Suprapubic skin (tissue), 4 donors: ENCODE measurements around the gene KCNH8. TPM values are rescaled to one million over a fixed set of nuclear protein-coding genes. Genes with fewer than 3 reads are reported as not detected.

Experiments used
- DNase-seq, 2 donors: peaks; one replicate each; pipeline ENCODE4 v3.0.0-alpha.2; 2019; ENCODE audit warnings: low spot score in 2 of 2
- H3K27ac ChIP-seq: fragments of 200-600 bp; sonication (generic); one replicate; pipeline ENCODE4 v1.5.1; 2019
- H3K27me3 ChIP-seq: fragments of 200-600 bp; sonication (generic); one replicate; pipeline ENCODE4 v1.5.1; 2019
- H3K36me3 ChIP-seq: fragments of 200-600 bp; sonication (generic); one replicate; pipeline ENCODE4 v1.5.1; 2019
- H3K4me1 ChIP-seq: fragments of 200-600 bp; sonication (generic); one replicate; pipeline ENCODE4 v1.5.1; 2019
- H3K4me3 ChIP-seq: fragments of 200-600 bp; sonication (generic); one replicate; pipeline ENCODE4 v1.5.1; 2019; ENCODE audit warnings: mild to moderate bottlenecking
- H3K9me3 ChIP-seq: fragments of 200-600 bp; sonication (generic); one replicate; pipeline ENCODE4 v1.5.1; 2019
- EP300 ChIP-seq: sonication (generic); formaldehyde crosslinking; IDR thresholded peaks from one replicate; pipeline ENCODE4 v1.6.1; 2017; ENCODE audit warnings: antibody characterized with exemption
- POLR2A ChIP-seq, 2 donors: fragments of 450-650 bp; IDR thresholded peaks; one replicate each; pipeline ENCODE4 v1.6.1; 2017; ENCODE audit warnings: antibody characterized with exemption in 2 of 2, mild to moderate bottlenecking in 2 of 2, moderate library complexity in 2 of 2
- POLR2AphosphoS5 ChIP-seq, 3 donors: sonication (generic); formaldehyde crosslinking; IDR thresholded peaks; one replicate each; pipeline ENCODE4 v1.6.1; 2017; ENCODE audit warnings: antibody characterized with exemption in 3 of 3
- WGBS: methylation state at CpG from one replicate; pipeline ENCODE4 v1.1.5; 2018; 5-methylcytosine and 5-hydroxymethylcytosine counted together
- total RNA-seq, 4 donors: library from RNA; depleted of rRNA; stranded (reverse); fragments of >200 nt; gene quantifications; one replicate each; pipeline ENCODE4 v1.1.0, GENCODE V29; 2016
- TF ChIP-seq, protein P1 (sequence below), 2 donors: fragments of 200-600 bp in 1 of 2; fragments of 450-650 bp in 1 of 2; sonication (generic) in 1 of 2; IDR thresholded peaks; one replicate each; pipeline ENCODE4 v1.5.1; 2016 to 2019; ENCODE audit warnings: antibody characterized with exemption in 2 of 2, mild to moderate bottlenecking in 1 of 2, moderate library complexity in 1 of 2

KCNH8 gene
- total RNA-seq, 4 donors from 2014 or later: 0.40 to 1.6 (median 0.58) TPM

DNA sequence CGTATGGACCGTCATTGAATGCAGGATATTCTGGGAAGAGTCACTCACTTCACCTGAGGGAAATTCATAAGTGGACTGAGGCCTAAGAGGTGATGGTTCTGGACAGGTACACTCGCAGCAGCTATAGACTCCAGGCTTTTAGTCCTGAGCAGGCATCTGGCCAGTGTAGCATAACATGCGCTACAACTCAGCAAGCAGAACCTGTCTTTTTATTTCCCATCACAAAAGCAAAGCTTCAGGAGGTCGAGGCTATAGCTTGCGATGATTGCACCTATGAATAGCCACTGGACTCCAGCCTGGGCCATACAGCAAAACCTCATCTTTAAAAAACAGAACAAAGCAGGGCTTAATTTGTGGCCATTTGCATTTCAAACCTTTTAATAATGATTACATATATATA, 185.8 kb downstream of the KCNH8 start:
- no peaks in the 10 kb centered on the region for H3K4me1 ChIP-seq
- H3K27ac ChIP-seq: no peak overlapping the region
- no peak for TF ChIP-seq POLR2A (IDR thresholded peaks at IDR 0.05)
- TF ChIP-seq POLR2AphosphoS5 (IDR thresholded peaks at IDR 0.05): no peak
- TF ChIP-seq, protein P1, sequence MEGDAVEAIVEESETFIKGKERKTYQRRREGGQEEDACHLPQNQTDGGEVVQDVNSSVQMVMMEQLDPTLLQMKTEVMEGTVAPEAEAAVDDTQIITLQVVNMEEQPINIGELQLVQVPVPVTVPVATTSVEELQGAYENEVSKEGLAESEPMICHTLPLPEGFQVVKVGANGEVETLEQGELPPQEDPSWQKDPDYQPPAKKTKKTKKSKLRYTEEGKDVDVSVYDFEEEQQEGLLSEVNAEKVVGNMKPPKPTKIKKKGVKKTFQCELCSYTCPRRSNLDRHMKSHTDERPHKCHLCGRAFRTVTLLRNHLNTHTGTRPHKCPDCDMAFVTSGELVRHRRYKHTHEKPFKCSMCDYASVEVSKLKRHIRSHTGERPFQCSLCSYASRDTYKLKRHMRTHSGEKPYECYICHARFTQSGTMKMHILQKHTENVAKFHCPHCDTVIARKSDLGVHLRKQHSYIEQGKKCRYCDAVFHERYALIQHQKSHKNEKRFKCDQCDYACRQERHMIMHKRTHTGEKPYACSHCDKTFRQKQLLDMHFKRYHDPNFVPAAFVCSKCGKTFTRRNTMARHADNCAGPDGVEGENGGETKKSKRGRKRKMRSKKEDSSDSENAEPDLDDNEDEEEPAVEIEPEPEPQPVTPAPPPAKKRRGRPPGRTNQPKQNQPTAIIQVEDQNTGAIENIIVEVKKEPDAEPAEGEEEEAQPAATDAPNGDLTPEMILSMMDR (IDR thresholded peaks at IDR 0.05): no peak
- no peak for TF ChIP-seq EP300
- 70% methylated on average over 6 of the region's 6 CpGs for WGBS
- no peaks in the 10 kb centered on the region for H3K36me3 ChIP-seq
- no peak overlapping the region for H3K4me3 ChIP-seq
- no peaks in the 10 kb centered on the region for H3K27me3 ChIP-seq
- H3K9me3 ChIP-seq: no peaks in the 10 kb centered on the region
- DNase-seq: no peak

DNA sequence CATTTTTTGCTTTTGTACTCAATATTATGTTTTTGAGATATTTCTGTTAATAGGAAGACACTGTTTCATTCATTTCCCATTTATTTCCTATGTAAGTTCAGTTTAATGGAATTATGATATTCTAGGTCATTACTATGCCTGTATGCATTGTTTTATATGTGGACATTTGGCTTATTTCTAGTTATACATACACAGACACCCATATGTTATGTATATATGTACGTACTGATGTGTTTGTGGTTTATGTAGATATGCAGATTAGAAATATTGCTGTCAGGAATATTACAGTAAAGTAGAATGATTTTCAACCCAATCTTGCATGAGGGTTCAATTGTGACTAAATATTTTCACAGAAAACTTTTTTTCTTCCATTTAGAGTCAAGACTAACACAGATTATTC, 190.5 kb downstream of the KCNH8 start:
- 76% methylated on average over 1 of the region's 1 CpG for WGBS
- no peak for DNase-seq
- TF ChIP-seq, protein P1 (IDR thresholded peaks at IDR 0.05): no peak
- no peak for TF ChIP-seq POLR2AphosphoS5 (IDR thresholded peaks at IDR 0.05)
- no peak for TF ChIP-seq POLR2A (IDR thresholded peaks at IDR 0.05)
- TF ChIP-seq EP300: no peak
- Histone ChIP-seq H3K9me3 (no peaks in the 10 kb centered on the region), H3K36me3 (no peaks in the 10 kb centered on the region), H3K4me3 (no peak overlapping the region), H3K27ac (no peak overlapping the region), H3K27me3 (no peaks in the 10 kb centered on the region), H3K4me1 (no peaks in the 10 kb centered on the region)

DNA sequence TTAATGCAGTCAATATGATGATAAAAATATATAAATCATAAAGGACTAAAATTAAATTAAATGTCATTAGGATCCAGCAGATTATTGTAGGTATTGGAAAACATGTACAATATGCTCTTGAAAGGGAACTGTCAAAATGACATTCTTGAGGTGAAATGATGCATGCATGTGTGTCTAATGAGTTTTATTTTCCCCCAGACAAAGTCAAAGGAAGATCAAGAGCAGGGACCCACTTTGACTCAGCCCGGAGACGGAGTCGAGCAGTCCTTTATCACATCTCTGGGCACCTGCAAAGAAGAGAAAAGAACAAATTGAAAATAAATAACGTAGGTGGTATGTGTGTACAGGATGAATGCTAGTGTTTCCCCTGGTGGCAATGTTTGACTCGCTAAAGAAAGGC, 194.1 kb downstream of the KCNH8 start:
- TF ChIP-seq, protein P1 (IDR thresholded peaks at IDR 0.05): no peak
- Histone ChIP-seq H3K27ac (no peak overlapping the region), H3K4me1 (no peaks in the 10 kb centered on the region), H3K4me3 (no peak overlapping the region), H3K36me3 (no peaks in the 10 kb centered on the region), H3K27me3 (no peaks in the 10 kb centered on the region), H3K9me3 (no peaks in the 10 kb centered on the region)
- no peak for DNase-seq
- 72% methylated on average over 5 of the region's 5 CpGs for WGBS

DNA sequence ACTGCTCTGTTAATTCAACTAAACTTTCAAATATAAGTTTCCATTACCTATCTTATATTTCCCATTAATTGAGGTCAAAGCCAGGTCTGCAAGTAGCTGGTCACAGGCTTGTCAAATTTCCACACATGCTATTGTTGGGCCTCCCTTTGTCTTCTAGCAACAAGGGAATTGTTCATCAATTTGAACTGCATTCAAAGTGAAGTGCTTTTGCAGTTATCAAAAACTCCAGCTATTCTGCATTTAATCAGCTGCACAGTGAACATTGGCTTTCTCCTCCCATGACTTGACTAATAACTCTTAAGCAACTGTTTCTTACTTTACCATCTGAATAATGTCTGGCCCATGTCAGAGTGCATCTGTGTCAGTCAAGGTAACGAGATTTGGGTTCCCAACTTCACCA, 198.4 kb downstream of the KCNH8 start:
- no peak for DNase-seq

DNA sequence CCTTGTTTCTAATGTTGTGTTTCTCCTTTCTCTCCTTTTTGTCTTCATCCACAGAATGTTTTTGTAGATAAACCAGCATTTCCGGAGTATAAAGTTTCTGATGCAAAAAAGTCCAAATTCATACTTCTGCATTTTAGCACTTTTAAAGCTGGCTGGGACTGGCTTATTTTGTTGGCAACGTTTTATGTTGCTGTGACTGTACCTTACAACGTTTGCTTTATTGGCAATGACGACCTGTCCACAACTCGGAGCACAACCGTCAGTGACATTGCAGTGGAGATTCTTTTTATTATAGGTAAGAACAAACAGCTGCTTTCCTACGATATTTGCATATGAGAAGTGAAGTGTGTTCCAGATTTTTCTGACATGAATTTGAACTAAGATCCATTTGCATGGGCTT, 199.4 kb downstream of the KCNH8 start:
- DNase-seq: no peak
- no peak overlapping the region for H3K4me3 ChIP-seq
- H3K27me3 ChIP-seq: no peaks in the 10 kb centered on the region
- H3K9me3 ChIP-seq: no peaks in the 10 kb centered on the region
- TF ChIP-seq, protein P1 (IDR thresholded peaks at IDR 0.05): no peak
- TF ChIP-seq POLR2A (IDR thresholded peaks at IDR 0.05): no peak
- TF ChIP-seq POLR2AphosphoS5 (IDR thresholded peaks at IDR 0.05): no peak
- no peak for TF ChIP-seq EP300
- no peaks in the 10 kb centered on the region for H3K4me1 ChIP-seq
- 43% methylated on average over 7 of the region's 7 CpGs for WGBS
- H3K27ac ChIP-seq: no peak overlapping the region
- no peaks in the 10 kb centered on the region for H3K36me3 ChIP-seq

More for the DNA sequence above, 198.4 kb downstream of the KCNH8 start:
- Histone ChIP-seq H3K4me1 (no peaks in the 10 kb centered on the region), H3K36me3 (no peaks in the 10 kb centered on the region), H3K27ac (no peak overlapping the region), H3K9me3 (no peaks in the 10 kb centered on the region), H3K4me3 (no peak overlapping the region), H3K27me3 (no peaks in the 10 kb centered on the region)
- 54% methylated on average over 1 of the region's 1 CpG for WGBS
- TF ChIP-seq, protein P1 (IDR thresholded peaks at IDR 0.05): no peak
- TF ChIP-seq POLR2AphosphoS5 (IDR thresholded peaks at IDR 0.05) (no peak), POLR2A (IDR thresholded peaks at IDR 0.05) (no peak), EP300 (no peak)
